Fibroblast of gingiva (primary cell): Measurements from ENCODE around the gene USH2A.

Experiments
- DNase-seq: peaks from one replicate; pipeline ENCODE4 v3.0.0-alpha.2; 2011; ENCODE audit warnings: low read depth

Gene USH2A

DNA sequence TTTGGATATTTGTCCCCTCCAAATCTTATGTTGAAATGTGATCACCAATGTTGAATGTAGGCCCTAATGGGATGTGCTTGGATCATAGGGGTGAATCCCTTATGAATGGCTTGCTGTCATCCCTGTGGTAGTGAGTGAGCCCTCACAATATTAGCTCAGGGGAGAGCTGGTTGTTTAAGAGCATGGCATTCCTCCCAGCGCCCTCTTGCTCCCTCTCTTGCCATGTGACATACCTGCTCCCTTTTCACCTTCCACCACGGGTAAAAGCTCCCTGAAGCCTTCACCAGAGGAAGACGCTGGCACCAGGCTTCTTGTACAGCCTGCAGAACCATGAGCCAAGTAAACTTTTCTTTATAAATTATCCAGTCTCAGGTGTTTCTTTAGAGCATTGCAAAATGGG is 550.6 kb downstream of the USH2A start:
- DNase-seq = no peak

DNA sequence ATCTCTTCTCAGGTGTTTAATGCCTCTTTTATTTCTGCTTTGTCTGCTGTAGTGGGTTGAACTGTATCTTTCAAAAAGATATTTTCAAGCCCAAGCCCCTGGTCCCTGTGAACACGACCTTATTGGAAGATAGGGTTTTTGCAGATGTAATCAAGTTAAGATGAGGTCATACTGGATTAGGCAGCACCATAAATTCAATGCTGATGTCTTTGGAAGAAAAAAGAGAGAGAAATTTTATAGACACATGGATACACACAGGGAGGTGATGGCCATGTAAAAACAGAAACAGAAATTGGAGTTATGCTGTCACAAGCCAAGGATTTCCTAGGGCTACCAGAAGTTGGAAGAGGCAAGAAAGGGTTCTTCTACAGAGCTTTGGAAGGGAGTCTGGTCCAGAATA is 554.7 kb downstream of the USH2A start:
- DNase-seq = no peak

DNA sequence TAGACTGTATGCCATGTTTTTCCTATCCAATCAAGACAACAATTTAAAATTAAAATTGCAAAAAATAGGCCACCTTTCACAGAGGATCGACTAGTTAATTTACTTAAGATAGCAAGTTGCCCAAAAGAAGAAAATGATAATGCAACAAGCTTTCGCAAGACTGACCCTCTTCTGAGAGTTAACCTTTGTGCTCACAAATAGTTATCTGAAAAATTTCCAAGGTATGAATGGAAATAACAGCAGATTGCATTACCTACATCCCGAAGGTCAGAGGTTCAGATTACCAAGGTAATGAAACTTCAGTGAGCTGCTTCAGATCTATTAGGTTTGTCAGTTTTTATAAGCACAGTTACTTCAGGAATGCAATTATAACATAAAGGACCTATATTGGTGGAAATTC is 558.2 kb downstream of the USH2A start:
- no peak for DNase-seq

DNA sequence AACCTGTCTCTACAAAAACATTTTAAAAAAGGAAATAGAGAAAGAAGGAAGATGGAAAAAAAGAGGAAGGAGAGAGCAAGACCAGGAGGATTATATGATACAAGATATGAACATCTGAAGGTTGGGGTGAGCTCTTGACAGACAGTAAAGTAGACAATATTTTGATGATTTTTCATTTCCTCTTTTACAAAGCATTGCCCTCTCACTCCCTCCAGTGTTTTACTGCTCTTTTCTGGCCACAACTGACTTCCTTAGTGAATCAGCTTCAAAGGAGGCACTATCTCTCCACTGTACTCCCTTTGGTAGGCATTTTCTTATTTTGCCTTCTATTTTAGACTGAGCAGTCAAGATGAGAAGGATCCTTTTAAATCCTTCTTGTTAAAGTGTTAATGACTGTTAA is 559.5 kb downstream of the USH2A start:
- no peak for DNase-seq

DNA sequence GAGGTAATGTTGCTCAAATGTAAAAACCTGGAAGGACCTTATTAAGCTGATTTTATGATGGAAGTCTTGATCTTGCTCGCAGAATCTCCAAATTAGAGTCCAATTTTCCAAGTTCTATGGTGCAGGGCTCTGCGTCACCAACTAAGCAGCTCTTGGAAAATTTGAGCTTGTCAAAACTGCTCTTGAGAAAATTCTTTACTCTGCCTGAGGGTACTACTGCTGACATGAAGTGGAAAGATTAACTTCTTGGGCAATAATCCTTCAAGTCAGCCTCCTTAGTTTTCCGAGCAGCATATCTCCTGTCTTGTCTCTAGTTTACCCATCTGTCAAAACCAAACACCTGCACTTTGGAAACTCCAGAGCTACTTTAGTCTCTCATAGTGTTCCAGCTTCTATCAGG is 562.4 kb downstream of the USH2A start:
- DNase-seq = no peak

DNA sequence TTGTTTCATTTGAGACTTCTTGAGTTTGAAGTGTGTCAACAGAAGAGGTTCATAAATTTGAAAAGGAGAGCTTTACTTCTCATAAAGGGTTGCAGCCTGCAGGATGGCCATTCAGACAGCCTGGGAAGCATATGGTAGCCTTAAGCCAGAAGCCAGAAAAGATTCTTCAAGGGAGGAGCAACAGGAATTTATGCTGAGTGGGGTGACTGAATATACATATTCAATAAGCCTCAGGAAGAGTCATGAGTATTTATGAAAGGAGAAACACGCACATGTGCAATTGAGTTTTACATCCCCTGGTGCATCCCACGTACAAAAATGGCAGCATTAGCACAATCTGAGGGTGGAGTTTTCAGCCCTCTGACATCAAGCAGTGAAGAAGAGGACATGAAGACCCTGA is 565.9 kb downstream of the USH2A start:
- DNase-seq = no peak

DNA sequence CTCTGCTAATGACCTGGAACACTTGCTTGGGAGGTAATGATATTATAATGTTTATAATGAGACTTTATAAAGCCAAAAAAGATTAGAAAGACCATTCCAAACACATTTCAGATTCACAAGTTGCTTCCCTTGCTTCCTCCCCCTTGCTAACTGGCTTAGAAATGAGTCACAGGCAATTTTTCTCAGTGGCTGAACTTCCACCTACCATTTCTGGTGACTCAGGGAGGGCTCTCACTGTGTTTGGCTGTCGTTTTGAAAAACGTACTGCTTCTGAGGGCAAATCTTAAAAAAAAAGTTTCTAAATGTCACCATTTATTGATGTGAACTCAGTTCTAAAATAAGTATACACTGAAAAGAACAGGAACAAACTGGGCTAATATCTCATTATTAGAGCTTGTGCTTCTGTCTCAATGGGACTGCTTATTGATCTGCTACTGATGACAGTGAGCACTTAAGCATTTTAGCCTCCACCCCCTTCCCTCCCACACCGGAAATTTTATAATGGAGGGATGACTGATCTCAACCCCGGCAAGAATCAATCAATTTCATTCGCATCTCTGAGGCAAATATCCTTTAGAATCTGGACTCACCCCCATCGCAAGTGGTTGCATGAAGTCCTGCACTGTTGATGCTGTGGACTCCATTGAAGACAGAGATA is 577.9 kb downstream of the USH2A start:
- peak; percentile 45 for DNase-seq

DNA sequence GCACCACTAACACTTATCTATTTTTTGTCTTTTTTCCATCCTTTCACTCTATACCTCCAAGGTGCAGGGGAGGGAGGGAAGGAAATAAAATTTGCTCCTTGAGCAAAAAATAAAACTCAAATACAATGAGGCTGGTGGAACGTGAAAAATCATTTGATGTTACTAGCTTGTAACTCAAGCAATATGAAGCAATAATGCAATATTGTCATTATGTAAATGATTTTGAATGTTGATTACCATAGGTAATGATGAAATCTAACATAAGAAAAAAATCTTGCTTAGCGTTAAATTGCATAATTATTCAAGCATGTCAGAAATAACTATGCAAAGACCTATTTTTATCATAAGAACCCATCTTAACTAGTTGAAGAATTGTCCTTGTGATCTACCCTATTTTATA is 578.5 kb downstream of the USH2A start:
- DNase-seq = no peak

DNA sequence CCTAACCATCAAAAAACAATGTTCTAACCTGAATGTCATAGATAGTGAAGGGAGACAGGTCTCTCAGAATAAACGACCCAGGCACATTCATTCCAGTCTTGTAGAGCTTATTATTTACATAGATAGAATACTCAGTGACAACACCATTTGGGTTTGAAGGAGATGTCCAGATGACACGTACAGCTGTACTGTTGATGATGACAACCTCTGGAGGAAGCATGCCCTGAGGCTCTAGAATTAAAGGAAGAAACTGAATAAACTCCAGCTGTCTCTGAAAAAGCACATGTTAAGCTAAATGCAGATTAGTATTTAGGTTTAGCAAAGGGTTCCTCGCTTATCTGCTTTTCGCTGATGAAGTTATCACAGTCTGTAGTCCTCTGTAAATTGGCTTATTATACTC is 579.0 kb downstream of the USH2A start:
- DNase-seq = no peak

DNA sequence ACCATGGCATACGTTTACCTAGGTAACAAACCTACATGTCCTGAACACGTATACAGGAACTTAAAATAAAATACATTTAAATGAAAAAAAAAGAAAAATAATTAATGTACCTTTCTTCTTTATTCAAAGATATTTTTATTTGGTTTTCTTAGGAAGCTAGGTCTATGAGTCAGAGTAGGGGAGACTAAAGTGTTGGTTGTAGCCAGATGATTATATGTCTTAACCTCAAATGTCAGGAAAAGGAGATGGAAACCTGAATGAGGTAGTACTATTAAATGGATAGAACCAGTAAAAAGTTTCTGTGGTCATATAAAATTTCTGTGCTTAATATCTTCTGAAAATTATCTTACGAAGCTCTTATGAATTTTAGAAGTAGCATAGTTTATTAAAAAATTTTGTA is 580.3 kb downstream of the USH2A start:
- no peak for DNase-seq

DNA sequence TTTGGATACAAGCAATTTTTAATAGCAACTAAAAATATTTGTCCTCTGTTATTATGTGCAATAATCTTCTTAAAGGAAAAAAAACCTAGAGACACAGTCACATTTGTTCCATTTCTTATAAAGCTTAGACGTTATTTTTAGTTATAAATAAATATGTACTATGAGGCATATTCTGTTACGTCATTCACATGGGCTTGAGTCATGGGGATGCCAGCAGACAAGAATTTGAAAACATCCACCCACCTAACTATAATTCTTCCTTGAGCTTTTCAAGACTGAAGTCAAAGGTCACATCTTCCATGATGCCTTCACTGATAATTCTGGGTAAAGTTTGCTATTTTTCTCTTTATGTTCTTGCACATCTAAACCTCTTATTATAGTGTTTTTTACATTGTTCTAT is 587.3 kb downstream of the USH2A start:
- DNase-seq = peak; percentile 5

DNA sequence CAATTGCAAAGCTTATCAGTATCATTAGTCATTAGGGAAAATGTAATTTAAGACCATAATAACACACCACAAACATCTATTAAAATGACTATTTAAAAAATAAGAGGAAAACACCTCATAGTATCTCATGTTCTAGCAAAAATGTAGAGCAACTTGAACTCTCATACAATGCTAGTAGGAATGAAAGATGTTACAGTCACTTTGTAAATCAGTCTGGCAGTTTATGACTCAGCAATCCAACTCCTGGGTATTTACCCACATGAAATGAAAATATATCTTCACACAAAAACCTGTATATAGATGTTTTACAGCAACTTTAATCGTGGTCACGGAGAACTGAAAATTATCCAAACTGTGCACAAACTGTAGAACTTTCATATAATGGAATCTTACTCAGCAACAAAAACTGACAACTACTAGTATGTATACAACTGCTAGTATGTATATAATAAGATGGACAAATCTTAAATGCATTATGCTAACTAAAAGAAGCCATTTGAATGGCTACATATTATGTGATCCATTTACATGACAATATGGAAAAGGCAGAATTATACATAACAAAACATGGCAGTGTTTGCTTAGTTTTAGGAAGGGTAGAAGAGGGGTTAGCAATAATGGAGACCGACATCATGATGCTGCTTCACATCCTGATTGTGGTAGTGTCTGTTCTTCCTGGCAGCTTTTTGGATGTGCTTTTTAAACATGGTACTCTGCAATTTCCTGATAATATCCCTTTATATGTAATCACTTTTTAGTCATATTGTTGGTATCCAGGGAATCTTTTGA is 589.1 kb downstream of the USH2A start:
- DNase-seq = no peak

DNA sequence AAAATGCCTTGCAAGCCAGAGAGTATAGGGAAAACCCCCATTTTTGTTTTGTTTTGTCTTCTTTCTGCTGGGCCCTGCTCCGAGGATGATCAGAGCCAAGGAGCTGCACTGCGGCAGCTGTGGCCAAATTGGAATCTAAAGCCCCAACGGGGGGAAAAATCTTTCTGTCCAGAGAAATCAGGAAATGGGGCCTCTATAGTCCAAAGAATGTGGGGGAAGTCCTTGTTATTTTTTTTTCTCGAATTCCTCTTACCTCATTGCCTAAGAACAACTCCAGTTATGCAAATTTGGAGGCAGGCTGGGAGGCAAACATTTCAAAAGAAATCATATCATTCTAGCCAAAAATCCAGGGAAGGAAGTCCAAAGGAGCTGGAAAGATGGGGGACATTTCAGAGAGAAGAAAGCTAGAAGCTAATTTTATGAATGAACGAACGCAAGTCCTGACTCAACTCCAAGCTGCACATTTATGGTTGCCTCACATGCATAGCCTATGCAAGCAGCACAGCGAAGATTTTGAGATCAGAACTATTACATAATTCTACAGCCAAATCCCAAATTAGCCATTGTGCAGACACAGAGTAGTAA is 592.9 kb downstream of the USH2A start:
- DNase-seq = peak; percentile 38

DNA sequence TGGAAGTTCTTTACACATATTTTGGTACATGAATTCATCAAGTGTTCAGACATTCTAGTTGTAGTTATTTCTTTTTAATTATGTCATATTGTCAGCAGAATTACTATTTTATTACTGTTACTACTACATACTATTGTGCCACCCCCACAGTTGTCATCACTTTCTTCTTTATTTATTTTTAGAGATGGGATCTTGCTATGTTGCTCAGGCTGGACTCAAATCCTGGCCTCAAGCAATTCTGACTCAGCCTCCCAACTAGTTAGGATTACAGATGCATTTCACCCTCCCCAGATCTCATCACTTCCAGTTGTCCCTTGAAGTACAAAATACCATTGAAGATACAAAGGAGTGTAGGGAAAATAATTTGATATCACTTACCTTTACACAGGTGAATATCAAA is 598.2 kb downstream of the USH2A start:
- DNase-seq = no peak

DNA sequence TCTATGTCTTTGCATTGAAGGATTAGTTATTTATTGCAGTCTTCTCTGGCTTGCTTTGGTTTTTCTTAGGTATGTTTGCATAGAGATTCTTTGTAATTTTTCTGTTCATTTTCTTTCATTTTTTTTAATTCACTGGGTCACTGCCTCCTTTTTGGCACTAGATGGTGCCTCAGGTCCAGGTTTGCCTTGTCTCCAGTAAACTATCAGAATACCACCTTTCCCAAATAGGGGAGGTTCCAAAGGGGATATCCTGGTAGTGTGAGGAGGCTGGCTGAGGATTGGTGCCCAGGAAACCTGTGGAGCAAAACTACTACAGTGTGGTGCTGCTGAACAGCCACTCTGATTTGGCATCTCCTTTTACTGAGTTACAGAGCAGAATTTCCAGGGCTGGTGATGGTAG is 599.0 kb downstream of the USH2A start:
- no peak for DNase-seq

DNA sequence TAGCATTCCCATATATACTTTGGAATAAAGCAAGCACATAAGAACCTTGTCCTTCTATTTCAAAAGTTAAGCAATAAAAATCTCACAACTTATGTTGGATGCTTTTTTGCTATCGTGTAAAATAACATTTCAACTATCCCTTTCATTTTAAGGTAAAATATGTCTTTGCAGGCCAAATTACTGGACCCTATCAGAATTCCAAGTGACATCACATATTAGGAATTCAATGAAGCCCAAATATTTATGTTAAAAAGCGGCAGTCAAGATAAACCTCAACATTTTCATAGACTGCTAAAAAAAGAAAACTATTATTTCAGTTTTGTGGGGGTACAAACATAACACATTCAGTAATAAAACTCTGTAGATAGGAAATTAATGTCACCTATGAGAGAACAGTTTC is 604.1 kb downstream of the USH2A start:
- no peak for DNase-seq

DNA sequence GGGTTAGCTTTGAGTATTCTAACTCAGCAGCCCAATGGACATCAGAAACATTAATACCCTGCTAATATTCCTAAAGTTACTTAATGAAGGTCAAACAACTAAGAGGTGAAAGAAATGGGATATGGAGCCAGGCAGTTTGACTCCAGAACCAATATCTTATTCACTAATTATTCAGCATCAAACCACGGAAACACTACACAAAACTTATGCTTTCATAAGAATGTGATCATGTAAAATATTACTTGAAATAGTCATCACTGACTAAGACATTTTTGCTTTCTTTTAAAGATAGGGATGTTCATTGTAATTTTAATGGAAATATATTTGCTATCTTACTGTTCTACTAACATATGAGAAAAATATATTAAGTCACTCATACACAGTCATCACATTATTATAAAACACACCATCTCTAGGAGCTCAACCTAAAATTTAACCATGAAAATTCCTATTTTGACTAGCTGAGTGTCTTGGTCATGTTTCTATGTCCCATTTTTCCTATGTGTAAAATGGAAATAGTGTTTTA is 615.3 kb downstream of the USH2A start:
- no peak for DNase-seq

DNA sequence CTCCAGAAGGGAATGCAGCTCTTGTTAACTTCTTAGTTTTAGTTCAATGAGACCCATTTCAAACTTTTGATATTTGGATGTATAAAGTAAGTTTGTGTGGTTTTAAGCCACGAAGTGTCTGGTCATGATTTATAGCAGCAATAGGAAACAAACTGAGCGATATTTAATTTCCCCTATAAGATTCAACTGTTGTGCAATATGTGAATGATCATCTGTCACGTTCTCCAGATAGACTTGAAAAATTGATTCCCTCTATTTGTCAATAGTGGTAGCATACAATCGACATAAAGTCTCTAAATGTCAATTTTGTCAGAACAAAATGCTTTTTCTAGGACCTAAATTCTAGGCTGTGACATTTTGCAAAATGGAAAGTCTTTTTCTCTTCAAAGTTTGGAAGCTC is 616.0 kb downstream of the USH2A start:
- DNase-seq = no peak

DNA sequence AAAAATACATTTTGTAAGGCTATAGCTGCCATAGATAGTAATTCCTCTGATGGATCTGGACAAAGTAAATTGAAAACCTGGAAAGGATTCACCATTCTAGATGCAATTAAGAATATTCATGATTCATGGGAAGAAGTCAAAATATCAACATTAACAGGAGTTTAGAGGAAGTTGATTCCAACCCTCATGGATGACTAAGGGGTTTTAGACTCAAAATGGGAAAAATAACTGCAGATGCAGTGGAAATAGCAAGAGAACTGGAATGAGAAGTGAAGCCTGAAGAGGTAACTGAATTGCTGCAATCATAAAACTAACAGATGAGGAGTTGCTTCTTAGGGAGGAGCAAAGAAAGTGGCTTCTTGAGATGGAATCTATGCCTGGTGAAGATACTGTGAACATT is 625.4 kb downstream of the USH2A start:
- DNase-seq = no peak

DNA sequence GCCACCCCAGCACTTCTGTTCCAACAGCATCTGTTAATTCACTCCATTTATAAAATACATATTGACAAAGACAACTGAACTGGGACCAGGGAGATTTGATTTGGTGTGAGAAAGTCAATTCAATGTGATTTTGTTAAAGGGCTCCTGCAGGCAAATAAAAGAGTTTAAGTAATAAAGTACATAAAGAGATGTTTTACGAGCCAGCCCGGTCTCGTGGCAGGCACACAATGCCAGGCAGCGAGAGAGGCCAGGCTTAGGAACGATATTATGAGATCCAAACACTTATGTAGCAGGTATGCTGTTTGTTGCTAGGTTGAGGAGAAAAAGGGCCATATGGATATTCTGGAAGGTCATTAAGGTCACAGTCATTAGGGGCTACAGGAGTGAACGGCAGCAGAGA is 629.1 kb downstream of the USH2A start:
- no peak for DNase-seq

DNA sequence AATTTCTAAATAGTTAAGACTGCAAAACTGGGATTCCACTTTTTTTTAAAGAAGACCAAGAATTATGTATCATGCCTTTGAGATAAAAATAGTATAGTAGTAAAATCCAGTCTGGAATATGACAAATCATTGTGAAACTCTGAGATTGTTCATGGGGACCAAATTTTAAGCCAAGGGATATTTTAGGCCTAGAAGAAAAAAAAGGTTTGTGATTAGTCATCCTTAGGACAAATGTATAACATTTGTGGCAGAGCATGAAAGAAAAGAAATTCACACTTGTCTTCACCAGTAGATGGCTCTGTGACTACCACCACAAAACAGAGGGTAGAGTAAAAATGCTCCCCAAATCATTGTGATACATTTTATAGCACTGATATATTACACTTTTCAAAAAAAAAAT is 630.1 kb downstream of the USH2A start:
- DNase-seq = peak; percentile 76

DNA sequence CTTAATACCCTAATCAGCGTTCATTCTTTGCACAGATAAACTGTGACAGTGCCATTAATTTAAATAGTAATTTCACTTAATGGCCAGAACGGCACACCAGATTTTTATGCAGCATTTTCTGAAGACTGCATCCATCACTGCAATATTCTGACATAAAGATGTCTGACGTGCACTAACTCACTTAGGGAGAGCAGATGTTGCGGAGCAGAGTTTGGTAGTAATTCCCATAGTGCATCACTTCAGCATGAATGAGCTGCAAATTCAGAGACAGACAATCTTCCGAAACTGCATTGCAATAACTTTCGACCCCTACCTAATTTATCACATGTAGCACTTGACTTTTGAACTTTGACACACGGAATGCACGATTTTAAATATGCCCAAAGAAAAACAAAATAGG is 630.8 kb downstream of the USH2A start:
- DNase-seq = no peak

DNA sequence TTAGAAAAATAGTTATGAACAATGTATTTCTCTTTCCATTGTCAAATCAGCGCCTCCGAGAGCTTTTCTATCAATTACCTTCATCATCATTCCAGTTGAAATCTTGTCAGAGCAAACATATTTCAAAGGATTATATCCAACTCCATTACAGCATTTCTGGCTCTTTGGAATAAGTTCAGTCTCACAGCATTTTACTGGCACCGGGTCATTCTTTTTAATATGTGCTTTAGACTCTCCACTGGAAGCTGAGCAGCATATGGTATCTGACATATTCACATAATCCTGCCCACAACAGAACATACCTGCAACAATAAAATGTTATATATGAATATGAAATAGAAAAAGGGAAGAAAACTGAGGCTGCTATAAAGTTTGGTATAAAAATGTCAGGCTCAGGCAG is 633.3 kb downstream of the USH2A start:
- no peak for DNase-seq
